Measurements from ENCODE around the gene SLA2.
A peak's percentile ranks its signal among the peaks of the same experiment; 100 is the strongest.

GRCh38 chr20:36614781-36615557 is 31.0 kb downstream of the SLA2 start:
- TF ChIP-seq POLR2A (IDR thresholded peaks at IDR 0.05; ENCODE audit: low read depth, low read length) (no peak), POLR2AphosphoS5 (IDR thresholded peaks at IDR 0.05; ENCODE audit: low read depth, low read length) (peak; percentile 26; the same call in 1 of the 2 replicates), TAF1 (IDR thresholded peaks at IDR 0.05; ENCODE audit: borderline replicate concordance, low read depth, low read length) (no peak)
